ENCODE results near the gene COQ8B. TPM values are rescaled to one million over a fixed set of nuclear protein-coding genes. Genes with fewer than 3 reads are reported as not detected.

COQ8B gene
- total and polyA plus RNA-seq, 11 donors: 18.2 to 49.7 (median 27.8) TPM

DNA sequence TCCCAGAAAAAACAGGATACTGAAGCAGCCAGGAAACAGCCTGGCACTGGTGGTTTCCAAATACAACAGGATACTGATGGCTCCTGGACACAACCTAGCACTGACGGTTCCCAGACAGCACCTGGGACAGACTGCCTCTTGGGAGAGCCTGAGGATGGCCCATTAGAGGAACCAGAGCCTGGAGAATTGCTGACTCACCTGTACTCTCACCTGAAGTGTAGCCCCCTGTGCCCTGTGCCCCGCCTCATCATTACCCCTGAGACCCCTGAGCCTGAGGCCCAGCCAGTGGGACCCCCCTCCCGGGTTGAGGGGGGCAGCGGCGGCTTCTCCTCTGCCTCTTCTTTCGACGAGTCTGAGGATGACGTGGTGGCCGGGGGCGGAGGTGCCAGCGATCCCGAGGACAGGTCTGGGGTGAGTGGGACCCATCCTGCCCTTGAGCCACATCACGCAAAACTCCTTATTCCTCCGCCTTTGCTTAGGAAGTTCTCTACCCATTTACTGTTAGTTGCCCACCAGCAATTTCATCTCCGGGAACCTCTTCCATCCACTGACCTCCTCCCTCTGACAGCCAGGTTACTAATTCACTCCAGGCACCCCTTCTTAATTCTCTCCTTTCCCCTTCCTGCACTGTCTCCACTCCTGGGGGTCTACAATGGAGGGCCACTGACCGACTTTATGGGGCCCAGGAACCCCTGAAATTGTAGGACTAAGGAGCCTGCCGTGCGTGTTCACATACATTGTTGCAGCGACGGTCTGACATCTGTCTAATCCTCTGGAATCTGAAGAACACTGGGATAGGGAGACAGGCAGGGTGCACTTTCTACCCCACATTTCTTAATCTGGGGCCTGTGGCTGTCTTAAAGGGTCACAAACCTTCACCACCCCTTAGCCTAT is 1.4 kb upstream of the COQ8B start:
- DNase-seq: peak in 1 of 5 donors; percentile 46

DNA sequence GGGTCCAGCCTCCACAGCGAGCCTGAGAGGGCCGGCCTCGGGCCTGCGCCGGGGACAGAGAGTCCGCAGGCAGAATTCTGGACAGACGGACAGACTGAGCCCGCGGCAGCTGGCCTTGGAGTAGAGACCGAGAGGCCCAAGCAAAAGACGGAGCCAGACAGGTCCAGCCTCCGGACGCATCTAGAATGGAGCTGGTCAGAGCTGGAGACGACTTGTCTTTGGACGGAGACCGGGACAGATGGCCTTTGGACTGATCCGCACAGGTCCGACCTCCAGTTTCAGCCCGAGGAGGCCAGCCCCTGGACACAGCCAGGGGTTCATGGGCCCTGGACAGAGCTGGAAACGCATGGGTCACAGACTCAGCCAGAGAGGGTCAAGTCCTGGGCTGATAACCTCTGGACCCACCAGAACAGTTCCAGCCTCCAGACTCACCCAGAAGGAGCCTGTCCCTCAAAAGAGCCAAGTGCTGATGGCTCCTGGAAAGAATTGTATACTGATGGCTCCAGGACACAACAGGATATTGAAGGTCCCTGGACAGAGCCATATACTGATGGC is 716 bp upstream of the COQ8B start:
- ATAC-seq (no peak), DNase-seq (no peak)
- Histone ChIP-seq H3K27me3 (no peaks in the 10 kb centered on the region), H3K9me3 (no peaks in the 10 kb centered on the region), H3K4me3 (peak overlapping the region; percentile 65 to 98 (median 82)), H3K27ac (peak overlapping the region; percentile 95 to 99 (median 97)), H3K36me3 (peaks cover 0 to 15% (median 5%) of the 10 kb centered on the region in 9 donors), H3K4me1 (peaks cover 9 to 82% (median 58%) of the 10 kb centered on the region in 12 donors)
- WGBS, 4 donors: 0 to 1% (median 0%) methylated on average over 6 to 20 of the region's 20 CpGs
- intact Hi-C loops (cut with DNase I): loop anchor here in 6 of 10 donors (2.0 to 10.0 kb wide), 6 partner anchors 33 to 100 kb away; partner anchors contain the start of genes ACTMAP (in 2 of the 6) and SNRPA (in 2 of the 6)
- TF ChIP-seq, protein P1, sequence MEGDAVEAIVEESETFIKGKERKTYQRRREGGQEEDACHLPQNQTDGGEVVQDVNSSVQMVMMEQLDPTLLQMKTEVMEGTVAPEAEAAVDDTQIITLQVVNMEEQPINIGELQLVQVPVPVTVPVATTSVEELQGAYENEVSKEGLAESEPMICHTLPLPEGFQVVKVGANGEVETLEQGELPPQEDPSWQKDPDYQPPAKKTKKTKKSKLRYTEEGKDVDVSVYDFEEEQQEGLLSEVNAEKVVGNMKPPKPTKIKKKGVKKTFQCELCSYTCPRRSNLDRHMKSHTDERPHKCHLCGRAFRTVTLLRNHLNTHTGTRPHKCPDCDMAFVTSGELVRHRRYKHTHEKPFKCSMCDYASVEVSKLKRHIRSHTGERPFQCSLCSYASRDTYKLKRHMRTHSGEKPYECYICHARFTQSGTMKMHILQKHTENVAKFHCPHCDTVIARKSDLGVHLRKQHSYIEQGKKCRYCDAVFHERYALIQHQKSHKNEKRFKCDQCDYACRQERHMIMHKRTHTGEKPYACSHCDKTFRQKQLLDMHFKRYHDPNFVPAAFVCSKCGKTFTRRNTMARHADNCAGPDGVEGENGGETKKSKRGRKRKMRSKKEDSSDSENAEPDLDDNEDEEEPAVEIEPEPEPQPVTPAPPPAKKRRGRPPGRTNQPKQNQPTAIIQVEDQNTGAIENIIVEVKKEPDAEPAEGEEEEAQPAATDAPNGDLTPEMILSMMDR (IDR thresholded peaks at IDR 0.05): no peak
- no peak for TF ChIP-seq POLR2A (IDR thresholded peaks at IDR 0.05)

More for the DNA sequence above, 1.4 kb upstream of the COQ8B start:
- 18 to 36% (median 30%) methylated on average over 19 to 20 of the region's 20 CpGs for WGBS, 4 donors
- intact Hi-C loops (cut with DNase I): loop anchor here in 6 of 10 donors (1.0 to 10.0 kb wide), 7 partner anchors 31 to 99 kb away; partner anchors contain the start of genes ACTMAP (in 2 of the 6) and SNRPA (in 2 of the 6)
- H3K4me1 ChIP-seq: peaks cover 9 to 83% (median 60%) of the 10 kb centered on the region in 12 donors
- no peaks in the 10 kb centered on the region for H3K9me3 ChIP-seq
- TF ChIP-seq POLR2A (IDR thresholded peaks at IDR 0.05): no peak
- TF ChIP-seq, protein P1 (IDR thresholded peaks at IDR 0.05): no peak
- H3K4me3 ChIP-seq: peak overlapping the region; percentile 65 to 98 (median 82)
- ATAC-seq: no peak
- no peaks in the 10 kb centered on the region for H3K27me3 ChIP-seq
- H3K27ac ChIP-seq: peak overlapping the region; percentile 95 to 99 (median 97)
- H3K36me3 ChIP-seq: peaks cover 0 to 11% (median 1%) of the 10 kb centered on the region in 9 donors

DNA sequence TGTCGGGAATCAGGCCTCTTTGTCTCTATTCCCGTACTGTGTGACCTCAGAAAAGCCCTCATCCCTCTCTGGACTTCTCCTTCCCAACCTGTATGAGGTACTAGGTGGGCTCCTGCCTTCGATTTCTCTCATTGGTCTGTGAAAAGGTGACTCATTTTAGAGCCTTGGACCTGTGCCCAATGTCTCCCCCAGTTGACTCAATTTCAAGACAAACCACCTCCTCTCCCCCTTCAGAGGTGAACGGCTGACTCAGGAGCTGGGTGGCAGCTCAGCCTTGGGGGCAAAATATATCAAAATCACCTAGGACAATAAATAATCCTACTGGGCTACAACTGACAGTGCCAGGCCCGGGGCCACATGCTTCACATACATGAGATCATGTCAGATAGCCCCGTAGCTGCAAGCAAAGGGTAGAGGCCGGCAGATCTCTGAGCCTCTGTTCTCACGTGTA is 630 bp downstream of the COQ8B start:
- no peaks in the 10 kb centered on the region for H3K9me3 ChIP-seq
- peak overlapping the region; percentile 65 to 98 (median 82) for H3K4me3 ChIP-seq
- H3K27ac ChIP-seq: peak overlapping the region; percentile 95 to 99 (median 97)
- H3K36me3 ChIP-seq: peaks cover 0 to 21% (median 14%) of the 10 kb centered on the region in 9 donors
- WGBS, 4 donors: 5 to 12% (median 7%) methylated on average over 8 of the region's 8 CpGs
- intact Hi-C loops (cut with DNase I): loop anchor here in 6 of 10 donors (2.0 to 10.0 kb wide), 6 partner anchors 35 to 101 kb away; partner anchors contain the start of genes ACTMAP (in 2 of the 6) and SNRPA (in 2 of the 6)
- no peak for TF ChIP-seq POLR2A (IDR thresholded peaks at IDR 0.05)
- TF ChIP-seq, protein P1 (IDR thresholded peaks at IDR 0.05): no peak
- peaks cover 5 to 70% (median 46%) of the 10 kb centered on the region in 12 donors for H3K4me1 ChIP-seq
- H3K27me3 ChIP-seq: no peaks in the 10 kb centered on the region
- no peak for ATAC-seq
- peak in 2 of 5 donors; percentile 40 to 66 for DNase-seq

All from heart left ventricle (tissue), 16 donors.